SK-N-SH treated with all-trans-retinoic acid at 6 μM for 48 hours (cell line): ENCODE measurements around the gene TXLNB.

Source experiments
- ATAC-seq: fragments of 200-7000 bp; cut with Tn5 transposase; 3 replicates; pipeline ENCODE4 v1.9.1; 2020; ENCODE audit warnings: mild to moderate bottlenecking, moderate library complexity
- ARNTL ChIP-seq: fragments of 450-650 bp; formaldehyde crosslinking; IDR thresholded peaks from 2 replicates; pipeline ENCODE4 v1.5.0; 2020; ENCODE audit warnings: low read depth, mild to moderate bottlenecking, moderate library complexity, borderline replicate concordance
- BACH2 ChIP-seq: fragments of 250-450 bp; sonication (Bioruptor Pico); IDR thresholded peaks from 2 replicates; pipeline ENCODE4 v1.9.0; 2021; ENCODE audit warnings: mild to moderate bottlenecking, borderline replicate concordance
- CSDC2 ChIP-seq: fragments of 250-450 bp; sonication (Bioruptor Pico); IDR thresholded peaks from 2 replicates; pipeline ENCODE4 v1.5.0; 2020; ENCODE audit warnings: mild to moderate bottlenecking, moderate library complexity
- ESRRG ChIP-seq: fragments of 250-450 bp; sonication (Bioruptor Pico); IDR thresholded peaks from 2 replicates; pipeline ENCODE4 v1.6.1; 2021; ENCODE audit warnings: mild to moderate bottlenecking
- GLIS3 ChIP-seq: fragments of 250-450 bp; sonication (Bioruptor Pico); IDR thresholded peaks from 2 replicates; pipeline ENCODE4 v1.5.0; 2020; ENCODE audit warnings: mild to moderate bottlenecking, moderate library complexity
- ISL1 ChIP-seq: fragments of 250-450 bp; sonication (Bioruptor Pico); IDR thresholded peaks from 2 replicates; pipeline ENCODE4 v2.1.2; 2022; ENCODE audit warnings: mild to moderate bottlenecking, moderate library complexity
- OSR1 ChIP-seq: fragments of 250-450 bp; sonication (Bioruptor Pico); IDR thresholded peaks from 2 replicates; pipeline ENCODE4 v1.8.0; 2022; ENCODE audit warnings: moderate library complexity, mild to moderate bottlenecking, inconsistent platforms
- PATZ1 ChIP-seq: fragments of 250-450 bp; sonication (Bioruptor Pico); IDR thresholded peaks from 2 replicates; pipeline ENCODE4 v1.8.0; 2020; ENCODE audit warnings: mild to moderate bottlenecking, moderate library complexity, borderline replicate concordance
- PPARA ChIP-seq: fragments of 250-450 bp; sonication (Bioruptor Pico); IDR thresholded peaks from 2 replicates; pipeline ENCODE4 v1.5.0; 2020; ENCODE audit warnings: mild to moderate bottlenecking, borderline replicate concordance
- RARB ChIP-seq: fragments of 250-450 bp; sonication (Bioruptor Pico); IDR thresholded peaks from 2 replicates; pipeline ENCODE4 v1.8.0; 2021; ENCODE audit warnings: mild to moderate bottlenecking, moderate library complexity
- SNAI2 ChIP-seq: fragments of 250-450 bp; sonication (Bioruptor Pico); IDR thresholded peaks from 2 replicates; pipeline ENCODE4 v1.5.0; 2020; ENCODE audit warnings: mild to moderate bottlenecking, moderate library complexity
- TCF4 ChIP-seq: fragments of 250-450 bp; sonication (Bioruptor Pico); IDR thresholded peaks from 2 replicates; pipeline ENCODE4 v1.8.0; 2021; ENCODE audit warnings: mild to moderate bottlenecking, moderate library complexity, borderline replicate concordance
- TOX ChIP-seq: fragments of 250-450 bp; sonication (Bioruptor Pico); IDR thresholded peaks from 2 replicates; pipeline ENCODE4 v1.8.0; 2021; ENCODE audit warnings: mild to moderate bottlenecking, moderate library complexity, borderline replicate concordance
- TSHZ2 ChIP-seq: fragments of 250-450 bp; sonication (Bioruptor Pico); IDR thresholded peaks from 2 replicates; pipeline ENCODE4 v1.5.0; 2020; ENCODE audit warnings: mild to moderate bottlenecking, moderate library complexity
- ZC3H10 ChIP-seq: fragments of 250-450 bp; sonication (Bioruptor Pico); IDR thresholded peaks from 2 replicates; pipeline ENCODE4 v1.5.1; 2021; ENCODE audit warnings: mild to moderate bottlenecking, moderate library complexity
- ZFP3 ChIP-seq: fragments of 250-450 bp; sonication (Bioruptor Pico); IDR thresholded peaks from 2 replicates; pipeline ENCODE4 v1.5.0; 2020; ENCODE audit warnings: mild to moderate bottlenecking, moderate library complexity
- ZFP30 ChIP-seq: fragments of 450-650 bp; formaldehyde crosslinking; IDR thresholded peaks from 2 replicates; pipeline ENCODE4 v1.5.0; 2022; ENCODE audit warnings: mild to moderate bottlenecking, moderate library complexity
- ZNF565 ChIP-seq: fragments of 450-650 bp; formaldehyde crosslinking; conservative IDR thresholded peaks from 2 replicates; pipeline ENCODE4 v1.5.0; 2020; ENCODE audit warnings: low read depth, mild to moderate bottlenecking, moderate library complexity
- ZNF8 ChIP-seq: fragments of 450-650 bp; formaldehyde crosslinking; IDR thresholded peaks from 2 replicates; pipeline ENCODE4 v1.5.0; 2020; ENCODE audit warnings: mild to moderate bottlenecking, moderate library complexity
- TF ChIP-seq, protein P1 (sequence below): fragments of 250-450 bp; sonication (Bioruptor Pico); IDR thresholded peaks from 2 replicates; pipeline ENCODE4 v1.5.1; 2021; ENCODE audit warnings: mild to moderate bottlenecking, moderate library complexity
- TF ChIP-seq, protein P2 (sequence below): fragments of 250-450 bp; sonication (Bioruptor Pico); IDR thresholded peaks from 2 replicates; pipeline ENCODE4 v1.5.1; 2020; ENCODE audit warnings: low read depth, mild to moderate bottlenecking, moderate library complexity
- TF ChIP-seq, protein P3 (sequence below): fragments of 250-450 bp; sonication (Bioruptor Pico); IDR thresholded peaks from 2 replicates; pipeline ENCODE4 v1.8.0; 2021; ENCODE audit warnings: low read depth, mild to moderate bottlenecking, moderate library complexity, borderline replicate concordance

Gene TXLNB

GRCh38 chr6:139324301-139324555 lies 32.4 kb upstream of the TXLNB start:
- ATAC-seq = no peak
- TF ChIP-seq BACH2 (CRISPR knock-in tag) (no peak), ESRRG (CRISPR knock-in tag) (no peak), GLIS3 (no peak), TCF4 (CRISPR knock-in tag) (no peak), TSHZ2 (CRISPR knock-in tag) (no peak), ZFP30 (CRISPR knock-in tag) (no peak), TOX (CRISPR knock-in tag) (no peak), SNAI2 (CRISPR knock-in tag) (no peak), ISL1 (CRISPR knock-in tag) (no peak), PATZ1 (CRISPR knock-in tag) (no peak), OSR1 (CRISPR knock-in tag) (no peak), CSDC2 (CRISPR knock-in tag) (no peak), ZNF8 (no peak), ZNF565 (no peak), RARB (CRISPR knock-in tag) (no peak)
- TF ChIP-seq, protein P1, sequence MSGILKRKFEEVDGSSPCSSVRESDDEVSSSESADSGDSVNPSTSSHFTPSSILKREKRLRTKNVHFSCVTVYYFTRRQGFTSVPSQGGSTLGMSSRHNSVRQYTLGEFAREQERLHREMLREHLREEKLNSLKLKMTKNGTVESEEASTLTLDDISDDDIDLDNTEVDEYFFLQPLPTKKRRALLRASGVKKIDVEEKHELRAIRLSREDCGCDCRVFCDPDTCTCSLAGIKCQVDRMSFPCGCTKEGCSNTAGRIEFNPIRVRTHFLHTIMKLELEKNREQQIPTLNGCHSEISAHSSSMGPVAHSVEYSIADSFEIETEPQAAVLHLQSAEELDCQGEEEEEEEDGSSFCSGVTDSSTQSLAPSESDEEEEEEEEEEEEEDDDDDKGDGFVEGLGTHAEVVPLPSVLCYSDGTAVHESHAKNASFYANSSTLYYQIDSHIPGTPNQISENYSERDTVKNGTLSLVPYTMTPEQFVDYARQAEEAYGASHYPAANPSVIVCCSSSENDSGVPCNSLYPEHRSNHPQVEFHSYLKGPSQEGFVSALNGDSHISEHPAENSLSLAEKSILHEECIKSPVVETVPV = no peak
- TF ChIP-seq, protein P2, sequence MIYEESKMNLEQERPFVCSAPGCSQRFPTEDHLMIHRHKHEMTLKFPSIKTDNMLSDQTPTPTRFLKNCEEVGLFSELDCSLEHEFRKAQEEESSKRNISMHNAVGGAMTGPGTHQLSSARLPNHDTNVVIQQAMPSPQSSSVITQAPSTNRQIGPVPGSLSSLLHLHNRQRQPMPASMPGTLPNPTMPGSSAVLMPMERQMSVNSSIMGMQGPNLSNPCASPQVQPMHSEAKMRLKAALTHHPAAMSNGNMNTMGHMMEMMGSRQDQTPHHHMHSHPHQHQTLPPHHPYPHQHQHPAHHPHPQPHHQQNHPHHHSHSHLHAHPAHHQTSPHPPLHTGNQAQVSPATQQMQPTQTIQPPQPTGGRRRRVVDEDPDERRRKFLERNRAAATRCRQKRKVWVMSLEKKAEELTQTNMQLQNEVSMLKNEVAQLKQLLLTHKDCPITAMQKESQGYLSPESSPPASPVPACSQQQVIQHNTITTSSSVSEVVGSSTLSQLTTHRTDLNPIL (CRISPR knock-in tag) = no peak
- TF ChIP-seq, protein P3, sequence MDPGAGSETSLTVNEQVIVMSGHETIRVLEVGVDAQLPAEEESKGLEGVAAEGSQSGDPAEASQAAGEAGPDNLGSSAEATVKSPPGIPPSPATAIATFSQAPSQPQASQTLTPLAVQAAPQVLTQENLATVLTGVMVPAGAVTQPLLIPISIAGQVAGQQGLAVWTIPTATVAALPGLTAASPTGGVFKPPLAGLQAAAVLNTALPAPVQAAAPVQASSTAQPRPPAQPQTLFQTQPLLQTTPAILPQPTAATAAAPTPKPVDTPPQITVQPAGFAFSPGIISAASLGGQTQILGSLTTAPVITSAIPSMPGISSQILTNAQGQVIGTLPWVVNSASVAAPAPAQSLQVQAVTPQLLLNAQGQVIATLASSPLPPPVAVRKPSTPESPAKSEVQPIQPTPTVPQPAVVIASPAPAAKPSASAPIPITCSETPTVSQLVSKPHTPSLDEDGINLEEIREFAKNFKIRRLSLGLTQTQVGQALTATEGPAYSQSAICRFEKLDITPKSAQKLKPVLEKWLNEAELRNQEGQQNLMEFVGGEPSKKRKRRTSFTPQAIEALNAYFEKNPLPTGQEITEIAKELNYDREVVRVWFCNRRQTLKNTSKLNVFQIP (CRISPR knock-in tag) = no peak

- peak; percentile 70 for ATAC-seq
- TF ChIP-seq ZNF8 (no peak), ISL1 (CRISPR knock-in tag) (no peak), GLIS3 (no peak), SNAI2 (CRISPR knock-in tag) (no peak), ARNTL (no peak), ZFP3 (CRISPR knock-in tag) (no peak), ZC3H10 (CRISPR knock-in tag) (no peak), PPARA (CRISPR knock-in tag) (no peak), PATZ1 (CRISPR knock-in tag) (no peak), ZFP30 (CRISPR knock-in tag) (no peak), ZNF565 (no peak), CSDC2 (CRISPR knock-in tag) (no peak), TOX (CRISPR knock-in tag) (no peak), TSHZ2 (CRISPR knock-in tag) (no peak)
- TF ChIP-seq, protein P3 (CRISPR knock-in tag) = no peak
Observed at GRCh38 chr6:139323511-139324300, 31.9 kb upstream of the TXLNB start.
